Nephron progenitor cell (in vitro differentiated cells): ENCODE data around the gene KCNQ2.

ENCODE experiments used
- DNase-seq: peaks from one replicate; pipeline ENCODE4 v3.0.0; 2021
- H3K27ac Mint-ChIP-seq: 2 replicates; pipeline ENCODE4 v1.8.0; 2021; ENCODE audit warnings: mild to moderate bottlenecking, moderate library complexity, mixed read lengths
- H3K27me3 Mint-ChIP-seq: 2 replicates; pipeline ENCODE4 v1.8.0; 2021; ENCODE audit warnings: mild to moderate bottlenecking, low read depth, mixed read lengths; ENCODE audit not compliant: poor library complexity
- H3K36me3 Mint-ChIP-seq: 2 replicates; pipeline ENCODE4 v1.8.0; 2021; ENCODE audit warnings: low read depth, mixed read lengths
- H3K4me1 Mint-ChIP-seq: 2 replicates; pipeline ENCODE4 v1.8.0; 2021; ENCODE audit warnings: mixed read lengths
- H3K4me3 Mint-ChIP-seq: 2 replicates; pipeline ENCODE4 v1.8.0; 2021; ENCODE audit warnings: mild to moderate bottlenecking, moderate library complexity, mixed read lengths
- H3K9me3 Mint-ChIP-seq: 2 replicates; pipeline ENCODE4 v1.8.0; 2021; ENCODE audit warnings: mild to moderate bottlenecking, moderate library complexity, mixed read lengths
- CTCF ChIP-seq: fragments of 200-600 bp; sonication (generic); IDR thresholded peaks from 2 replicates; pipeline ENCODE4 v1.5.0; 2021; ENCODE audit warnings: antibody characterized with exemption

The KCNQ2 gene

GRCh38 chr20:63403403-63404105 lies 68.9 kb downstream of the KCNQ2 start:
- Mint-ChIP-seq H3K4me3 (no peak overlapping the region), H3K4me1 (no peaks in the 10 kb centered on the region), H3K27me3 (peaks cover 19% of the 10 kb centered on the region), H3K9me3 (no peaks in the 10 kb centered on the region), H3K27ac (no peak overlapping the region), H3K36me3 (no peaks in the 10 kb centered on the region)
- no peak for DNase-seq
- TF ChIP-seq CTCF = no peak

GRCh38 chr20:63402860-63403220 lies 69.6 kb downstream of the KCNQ2 start:
- Mint-ChIP-seq H3K27me3 (peaks cover 19% of the 10 kb centered on the region), H3K4me1 (no peaks in the 10 kb centered on the region), H3K9me3 (no peaks in the 10 kb centered on the region), H3K27ac (no peak overlapping the region), H3K4me3 (no peak overlapping the region), H3K36me3 (no peaks in the 10 kb centered on the region)
- no peak for TF ChIP-seq CTCF
- no peak for DNase-seq

- H3K36me3 Mint-ChIP-seq = no peaks in the 10 kb centered on the region
- H3K9me3 Mint-ChIP-seq = no peaks in the 10 kb centered on the region
- no peak overlapping the region for H3K4me3 Mint-ChIP-seq
- H3K27me3 Mint-ChIP-seq = peaks cover 19% of the 10 kb centered on the region
- no peak for DNase-seq
- TF ChIP-seq CTCF = no peak
- no peaks in the 10 kb centered on the region for H3K4me1 Mint-ChIP-seq
- no peak overlapping the region for H3K27ac Mint-ChIP-seq
Measured at GRCh38 chr20:63402181-63402859, 70.1 kb downstream of the KCNQ2 start.

GRCh38 chr20:63401384-63402110 lies 70.9 kb downstream of the KCNQ2 start:
- H3K36me3 Mint-ChIP-seq = no peaks in the 10 kb centered on the region
- no peak for TF ChIP-seq CTCF
- peaks cover 19% of the 10 kb centered on the region for H3K27me3 Mint-ChIP-seq
- H3K4me1 Mint-ChIP-seq = no peaks in the 10 kb centered on the region
- no peak overlapping the region for H3K4me3 Mint-ChIP-seq
- no peak for DNase-seq
- no peak overlapping the region for H3K27ac Mint-ChIP-seq
- no peaks in the 10 kb centered on the region for H3K9me3 Mint-ChIP-seq

GRCh38 chr20:63400486-63401210 lies 71.8 kb downstream of the KCNQ2 start:
- Mint-ChIP-seq H3K4me1 (no peaks in the 10 kb centered on the region), H3K9me3 (no peaks in the 10 kb centered on the region), H3K27ac (no peak overlapping the region), H3K27me3 (peaks cover 22% of the 10 kb centered on the region), H3K36me3 (no peaks in the 10 kb centered on the region), H3K4me3 (no peak overlapping the region)
- no peak for TF ChIP-seq CTCF
- no peak for DNase-seq
